Neuronal stem cell (in vitro differentiated cells): Measurements from ENCODE around the gene WNT7A.

Experiments used
- DNase-seq: peaks from one replicate; pipeline ENCODE4 v3.0.0-alpha.2; 2013; ENCODE audit warnings: low spot score
- H2AFZ ChIP-seq: one replicate; pipeline ENCODE4 v1.6.1; 2013; ENCODE audit warnings: mild to moderate bottlenecking, low read length, inconsistent platforms
- H2AK5ac ChIP-seq: 2 replicates; pipeline ENCODE4 v1.6.1; 2013; ENCODE audit warnings: low read depth, mild to moderate bottlenecking, inconsistent platforms, low read length, moderate library complexity, mixed read lengths
- H2BK120ac ChIP-seq: 2 replicates; pipeline ENCODE4 v1.6.1; 2013; ENCODE audit warnings: low read depth, mild to moderate bottlenecking, inconsistent platforms, low read length, moderate library complexity, mixed read lengths
- H2BK12ac ChIP-seq: one replicate; pipeline ENCODE4 v1.6.1; 2013; ENCODE audit warnings: low read length, inconsistent platforms
- H2BK15ac ChIP-seq: 2 replicates; pipeline ENCODE4 v1.6.1; 2013; ENCODE audit warnings: mild to moderate bottlenecking, low read length, inconsistent platforms, mixed read lengths
- H2BK5ac ChIP-seq: one replicate; pipeline ENCODE4 v1.6.1; 2013; ENCODE audit warnings: inconsistent platforms, mild to moderate bottlenecking, low read length, moderate library complexity
- H3K14ac ChIP-seq: one replicate; pipeline ENCODE4 v1.6.1; 2013; ENCODE audit warnings: low read length, inconsistent platforms
- H3K18ac ChIP-seq: 2 replicates; pipeline ENCODE4 v1.6.1; 2013; ENCODE audit warnings: low read length, inconsistent platforms
- H3K23ac ChIP-seq: 2 replicates; pipeline ENCODE4 v1.6.1; 2013; ENCODE audit warnings: low read depth, mild to moderate bottlenecking, mixed read lengths, low read length, inconsistent platforms; ENCODE audit not compliant: poor library complexity
- H3K27ac ChIP-seq: replicated peaks from 3 replicates; pipeline ENCODE4 v1.5.1; 2013; ENCODE audit warnings: low read length, inconsistent platforms
- H3K27me3 ChIP-seq, 3 experiments: 2 replicates each; pipeline ENCODE4 v1.6.1; 2013; ENCODE audit warnings: low read length in 3 of 3, mild to moderate bottlenecking in 2 of 3, inconsistent platforms in 1 of 3, low read depth in 1 of 3, mixed read lengths in 1 of 3, moderate library complexity in 1 of 3; ENCODE audit not compliant: control insufficient read depth in 3 of 3, insufficient read depth in 3 of 3
- H3K36me3 ChIP-seq, 2 donors: replicated peaks in 1 of 2; 2 replicates each; pipeline ENCODE4 v1.6.1; 2013; ENCODE audit warnings: low read length in 2 of 2; ENCODE audit not compliant: control insufficient read depth in 2 of 2, insufficient read depth in 2 of 2
- H3K4ac ChIP-seq: 2 replicates; pipeline ENCODE4 v1.6.1; 2013; ENCODE audit warnings: inconsistent platforms, mild to moderate bottlenecking, low read length, moderate library complexity
- H3K4me1 ChIP-seq, 2 donors: 1 replicate in 1 of 2; 2 replicates in 1 of 2; pipeline ENCODE4 v1.6.1; 2013; ENCODE audit warnings: low read length in 2 of 2, low read depth in 1 of 2; ENCODE audit not compliant: control insufficient read depth in 2 of 2, insufficient read depth in 1 of 2
- H3K4me2 ChIP-seq: one replicate; pipeline ENCODE4 v1.6.1; 2013; ENCODE audit warnings: mild to moderate bottlenecking, low read length, inconsistent platforms; ENCODE audit not compliant: insufficient read depth, poor library complexity, severe bottlenecking
- H3K4me3 ChIP-seq, 2 donors: 2 replicates each; pipeline ENCODE4 v1.5.1; 2013; ENCODE audit warnings: low read length in 2 of 2, mild to moderate bottlenecking in 2 of 2, inconsistent platforms in 1 of 2, moderate library complexity in 1 of 2
- H3K79me1 ChIP-seq: one replicate; pipeline ENCODE4 v1.6.1; 2013; ENCODE audit warnings: low read depth, mild to moderate bottlenecking, inconsistent platforms, low read length, moderate library complexity
- H3K9ac ChIP-seq: one replicate; pipeline ENCODE4 v1.6.1; 2013; ENCODE audit warnings: mild to moderate bottlenecking, low read depth, low read length, inconsistent platforms; ENCODE audit not compliant: poor library complexity
- H3K9me3 ChIP-seq, 2 donors: replicated peaks in 1 of 2; 2 replicates each; pipeline versions ENCODE3 to v1.6.1; 2013; ENCODE audit warnings: low read length in 2 of 2, mild to moderate bottlenecking in 2 of 2, inconsistent platforms in 1 of 2, low read depth in 1 of 2, mixed read lengths in 1 of 2, moderate library complexity in 1 of 2; ENCODE audit not compliant: control insufficient read depth in 2 of 2, insufficient read depth in 1 of 2
- H4K8ac ChIP-seq: one replicate; pipeline ENCODE4 v1.6.1; 2013; ENCODE audit warnings: low read depth, mild to moderate bottlenecking, inconsistent platforms, low read length, moderate library complexity
- H4K91ac ChIP-seq: one replicate; pipeline ENCODE4 v1.6.1; 2013; ENCODE audit warnings: low read length, low read depth, mild to moderate bottlenecking, inconsistent platforms; ENCODE audit not compliant: poor library complexity
- WGBS, 2 donors: extraction: QIAGEN DNeasy Blood & Tissue Kit; methylation state at CpG; one replicate each; pipeline ENCODE4 v1.1.7; 2013; ENCODE audit warnings: missing lambda C conversion rate in 2 of 2, mixed read lengths in 1 of 2; ENCODE audit not compliant: insufficient read length in 2 of 2, insufficient replicate concordance in 1 of 2; ENCODE audit errors: extremely low coverage in 2 of 2; 5-methylcytosine and 5-hydroxymethylcytosine counted together

Gene WNT7A

DNA sequence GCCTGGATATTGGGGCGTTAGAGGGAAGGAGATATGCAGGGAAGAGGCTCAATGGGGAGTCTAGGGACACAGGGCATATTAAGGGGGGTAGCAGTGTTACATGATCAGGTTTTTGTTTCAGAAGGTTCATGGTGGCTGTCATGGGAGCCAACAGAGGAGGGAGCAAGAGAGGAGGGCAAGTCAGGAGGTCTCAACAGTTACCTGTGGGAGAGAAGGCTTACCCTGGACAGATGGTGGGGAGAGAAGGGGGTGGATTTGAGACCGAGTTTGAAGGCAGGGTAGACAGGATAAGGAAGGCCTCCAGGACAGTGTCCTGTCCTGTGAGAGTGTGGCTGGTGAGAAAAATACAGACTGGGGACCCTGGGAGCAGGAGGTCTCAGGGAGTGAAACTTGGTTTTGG is 3.8 kb upstream of the WNT7A start:
- Histone ChIP-seq H2BK120ac (no peak overlapping the region), H3K18ac (no peak overlapping the region), H4K91ac (no peak overlapping the region), H3K4ac (no peak overlapping the region), H2AFZ (no peak overlapping the region), H3K23ac (no peak overlapping the region), H3K27ac (no peak overlapping the region), H3K4me3 (no peak overlapping the region), H3K36me3 (no peaks in the 10 kb centered on the region), H2BK5ac (no peak overlapping the region), H2BK12ac (no peak overlapping the region), H2BK15ac (no peak overlapping the region), H3K4me2 (no peak overlapping the region), H3K9ac (no peak overlapping the region), H4K8ac (no peak overlapping the region), H2AK5ac (no peak overlapping the region), H3K9me3 (peaks cover 0 to 2% of the 10 kb centered on the region in 2 donors), H3K79me1 (no peaks in the 10 kb centered on the region), H3K14ac (no peak overlapping the region), H3K27me3 (peaks cover 10 to 71% (median 49%) of the 10 kb centered on the region in 3 experiments), H3K4me1 (peaks cover 2 to 11% of the 10 kb centered on the region in 2 donors)
- DNase-seq: no peak
- WGBS, 2 donors: no CpG with 5 or more reads among the region's 2 CpGs

GRCh38 chr3:13882876-13883275 is 3.0 kb upstream of the WNT7A start:
- H3K4ac ChIP-seq: no peak overlapping the region

GRCh38 chr3:13881536-13882410 is 1.9 kb upstream of the WNT7A start:
- Histone ChIP-seq H3K9me3 (peaks cover 0 to 4% of the 10 kb centered on the region in 2 donors), H3K4me2 (no peak overlapping the region), H2BK12ac (no peak overlapping the region), H2BK120ac (no peak overlapping the region), H3K36me3 (no peaks in the 10 kb centered on the region), H4K8ac (no peak overlapping the region), H2BK15ac (no peak overlapping the region), H2AK5ac (no peak overlapping the region), H2AFZ (no peak overlapping the region), H3K9ac (no peak overlapping the region), H3K79me1 (no peaks in the 10 kb centered on the region), H3K27ac (no peak overlapping the region), H3K14ac (no peak overlapping the region), H3K23ac (no peak overlapping the region), H3K18ac (no peak overlapping the region), H4K91ac (no peak overlapping the region), H3K27me3 (peaks cover 20 to 73% (median 66%) of the 10 kb centered on the region in 3 experiments), H2BK5ac (no peak overlapping the region), H3K4me1 (peaks cover 4 to 11% of the 10 kb centered on the region in 2 donors), H3K4me3 (no peak overlapping the region), H3K4ac (no peak overlapping the region)
- DNase-seq: no peak
- WGBS, 2 donors: no CpG with 5 or more reads among the region's 7 CpGs

More at GRCh38 chr3:13882876-13883275, 3.0 kb upstream of the WNT7A start:
- Histone ChIP-seq H4K91ac (no peak overlapping the region), H3K4me2 (no peak overlapping the region), H3K4me1 (peaks cover 4 to 11% of the 10 kb centered on the region in 2 donors), H2AFZ (no peak overlapping the region), H3K4me3 (no peak overlapping the region), H2AK5ac (no peak overlapping the region), H3K27ac (no peak overlapping the region), H3K27me3 (peaks cover 16 to 71% (median 57%) of the 10 kb centered on the region in 3 experiments), H2BK120ac (no peak overlapping the region), H2BK5ac (no peak overlapping the region), H3K79me1 (no peaks in the 10 kb centered on the region), H3K36me3 (no peaks in the 10 kb centered on the region), H3K9ac (no peak overlapping the region), H3K9me3 (peaks cover 0 to 2% of the 10 kb centered on the region in 2 donors), H2BK15ac (no peak overlapping the region), H4K8ac (no peak overlapping the region), H3K14ac (no peak overlapping the region), H2BK12ac (no peak overlapping the region), H3K18ac (no peak overlapping the region), H3K23ac (no peak overlapping the region)
- WGBS, 2 donors: no CpG with 5 or more reads among the region's 3 CpGs
- no peak for DNase-seq

DNA sequence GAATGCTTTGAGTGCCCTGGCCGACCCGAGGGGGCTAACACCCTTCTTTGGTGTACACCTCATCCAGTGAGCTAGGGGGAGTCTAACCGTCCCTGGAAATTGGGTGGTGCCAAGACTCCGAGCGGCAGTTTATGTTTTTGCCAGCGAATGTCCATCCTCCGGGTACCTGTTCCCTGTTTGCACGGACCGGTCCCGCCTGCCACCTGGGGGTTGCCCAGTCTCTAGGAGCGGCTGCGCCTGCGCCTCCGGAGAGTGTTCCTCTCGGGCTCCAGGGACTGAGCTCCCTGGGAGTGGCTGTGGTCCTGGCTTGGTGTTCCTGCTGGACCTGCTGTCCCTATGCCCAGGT is 913 bp upstream of the WNT7A start:
- H4K91ac ChIP-seq: no peak overlapping the region
- no peak overlapping the region for H3K4ac ChIP-seq
- H2BK12ac ChIP-seq: no peak overlapping the region
- peaks cover 0 to 4% of the 10 kb centered on the region in 2 donors for H3K9me3 ChIP-seq
- H3K27me3 ChIP-seq: peaks cover 20 to 74% (median 72%) of the 10 kb centered on the region in 3 experiments
- H3K4me2 ChIP-seq: no peak overlapping the region
- no peaks in the 10 kb centered on the region for H3K79me1 ChIP-seq
- H3K27ac ChIP-seq: no peak overlapping the region
- no peak overlapping the region for H3K9ac ChIP-seq
- no peak overlapping the region for H4K8ac ChIP-seq
- no peak overlapping the region for H3K4me3 ChIP-seq
- no peak overlapping the region for H2BK120ac ChIP-seq
- no peak for DNase-seq
- H3K14ac ChIP-seq: no peak overlapping the region
- peaks cover 8 to 14% of the 10 kb centered on the region in 2 donors for H3K4me1 ChIP-seq
- H2BK5ac ChIP-seq: no peak overlapping the region
- no CpG with 5 or more reads among the region's 15 CpGs for WGBS, 2 donors
- no peak overlapping the region for H2AK5ac ChIP-seq
- no peak overlapping the region for H2BK15ac ChIP-seq
- no peak overlapping the region for H3K23ac ChIP-seq
- no peaks in the 10 kb centered on the region for H3K36me3 ChIP-seq
- H3K18ac ChIP-seq: no peak overlapping the region
- H2AFZ ChIP-seq: peak overlapping the region; percentile 87
